ENCODE data around the gene GPSM1. TPM values are rescaled to one million over a fixed set of nuclear protein-coding genes. Genes with fewer than 3 reads are reported as not detected.
A peak's percentile ranks its signal among the peaks of the same experiment; 100 is the strongest.

Gene GPSM1
- total and polyA plus RNA-seq, 7 experiments from 2014 or later, result 0.87 to 11.5 (median 8.4) TPM

- intact Hi-C loops (cut with micrococcal nuclease), result loop anchor here in 1 of 2 donors (2.0 to 5.0 kb wide), 2 partner anchors 315 to 679 kb away; no protein-coding TSS in a partner anchor
- Mint-ChIP-seq H3K9me3 (peaks cover 0 to 2% (median 0%) of the 10 kb centered on the region in 11 donors), H3K4me3 (no peak overlapping the region), H3K27me3 (peaks cover 0 to 12% (median 0%) of the 10 kb centered on the region in 5 donors), H3K4me1 (peaks cover 0 to 7% (median 0%) of the 10 kb centered on the region in 7 donors), H3K27ac (no peak overlapping the region), H3K36me3 (no peaks in the 10 kb centered on the region)
- ChIA-PET POLR2A (no interaction called here), CTCF (interaction anchor here (0.6 to 1.1 kb wide), 3 partner anchors 24 to 346 kb away, joined by 3 read pairs; no protein-coding TSS in a partner anchor)
- Histone ChIP-seq H3K4me1 (ENCODE audit: control insufficient read depth in 2 of 2, insufficient read depth in 2 of 2, low read length in 2 of 2) (no peaks in the 10 kb centered on the region), H3K27me3 (ENCODE audit: control insufficient read depth in 2 of 2, insufficient read depth in 2 of 2, low read length in 2 of 2) (no peaks in the 10 kb centered on the region), H3K9me3 (ENCODE audit: control insufficient read depth in 2 of 3, low read length in 3 of 3) (no peaks in the 10 kb centered on the region), H3K4me3 (ENCODE audit: low read length) (no peak overlapping the region), H3K27ac (ENCODE audit: low read depth, low read length) (no peak overlapping the region), H3K36me3 (ENCODE audit: control insufficient read depth in 2 of 3, insufficient read depth in 3 of 3, low read length in 3 of 3) (no peaks in the 10 kb centered on the region)
- ATAC-seq, result no peak
- DNase-seq, result no peak
Observed at GRCh38 chr9:136281421-136282271, 45.7 kb upstream of the GPSM1 start.

- POLR2A ChIA-PET, result no interaction called here
- H3K9me3 ChIP-seq (ENCODE audit: control insufficient read depth in 2 of 3, low read length in 3 of 3), result no peaks in the 10 kb centered on the region
- no peak for DNase-seq
- Mint-ChIP-seq H3K4me3 (no peak overlapping the region), H3K36me3 (no peaks in the 10 kb centered on the region), H3K4me1 (peaks cover 0 to 7% (median 0%) of the 10 kb centered on the region in 7 donors), H3K27me3 (peaks cover 0 to 12% (median 0%) of the 10 kb centered on the region in 5 donors), H3K9me3 (peaks cover 0 to 3% (median 0%) of the 10 kb centered on the region in 11 donors), H3K27ac (no peak overlapping the region)
- intact Hi-C loops (cut with micrococcal nuclease), result loop anchor here in 1 of 2 donors (2.0 to 5.0 kb wide), 2 partner anchors 316 to 680 kb away; no protein-coding TSS in a partner anchor
- no peaks in the 10 kb centered on the region for H3K27me3 ChIP-seq (ENCODE audit: control insufficient read depth in 2 of 2, insufficient read depth in 2 of 2, low read length in 2 of 2)
- no peak overlapping the region for H3K27ac ChIP-seq (ENCODE audit: low read depth, low read length)
- ATAC-seq, result no peak
- no peaks in the 10 kb centered on the region for H3K36me3 ChIP-seq (ENCODE audit: control insufficient read depth in 2 of 3, insufficient read depth in 3 of 3, low read length in 3 of 3)
- H3K4me1 ChIP-seq (ENCODE audit: control insufficient read depth in 2 of 2, insufficient read depth in 2 of 2, low read length in 2 of 2), result no peaks in the 10 kb centered on the region
- H3K4me3 ChIP-seq (ENCODE audit: low read length), result no peak overlapping the region
- CTCF ChIA-PET, result interaction anchor here (0.6 to 1.1 kb wide), 4 partner anchors 18 to 113 kb away, joined by 3 to 4 read pairs (median 3); no protein-coding TSS in a partner anchor
Observed at GRCh38 chr9:136282272-136282861, 45.0 kb upstream of the GPSM1 start.

GRCh38 chr9:136283291-136284235 is 43.8 kb upstream of the GPSM1 start:
- CTCF ChIA-PET, result interaction anchor here (0.6 to 0.7 kb wide), 2 partner anchors 101 to 424 kb away, joined by 3 read pairs; no protein-coding TSS in a partner anchor

DNA sequence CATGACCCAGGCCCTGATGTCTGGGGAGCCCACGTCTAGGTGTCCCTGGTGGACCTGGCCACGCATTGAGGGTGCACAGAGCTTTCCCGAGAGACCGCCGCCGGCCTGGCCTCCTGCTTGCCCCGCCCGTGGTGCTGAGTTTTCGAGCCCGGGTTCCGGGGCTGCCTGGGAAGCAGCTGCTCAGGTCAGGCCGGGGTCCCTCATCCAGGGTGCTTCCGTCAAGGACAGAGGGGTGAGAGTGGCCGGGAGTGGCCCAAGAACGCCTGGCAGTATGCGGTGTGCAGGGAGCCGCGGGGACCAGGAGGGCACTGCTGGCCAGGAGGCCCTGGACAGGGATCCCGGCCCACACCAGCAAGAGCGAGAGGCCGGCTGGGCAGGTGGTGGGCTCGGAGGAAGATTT is 43.0 kb upstream of the GPSM1 start:
- DNase-seq (no peak), ATAC-seq (no peak)
- H3K4me1 Mint-ChIP-seq, result peaks cover 0 to 7% (median 0%) of the 10 kb centered on the region in 7 donors
- Histone ChIP-seq H3K4me3 (ENCODE audit: low read length) (no peak overlapping the region), H3K36me3 (ENCODE audit: control insufficient read depth in 2 of 3, insufficient read depth in 3 of 3, low read length in 3 of 3) (no peaks in the 10 kb centered on the region), H3K9me3 (ENCODE audit: control insufficient read depth in 2 of 3, low read length in 3 of 3) (no peaks in the 10 kb centered on the region), H3K4me1 (ENCODE audit: control insufficient read depth in 2 of 2, insufficient read depth in 2 of 2, low read length in 2 of 2) (no peaks in the 10 kb centered on the region), H3K27me3 (ENCODE audit: control insufficient read depth in 2 of 2, insufficient read depth in 2 of 2, low read length in 2 of 2) (no peaks in the 10 kb centered on the region), H3K27ac (ENCODE audit: low read depth, low read length) (no peak overlapping the region)
- peaks cover 0 to 3% (median 0%) of the 10 kb centered on the region in 11 donors for H3K9me3 Mint-ChIP-seq
- H3K4me3 Mint-ChIP-seq, result no peak overlapping the region
- peaks cover 0 to 12% (median 0%) of the 10 kb centered on the region in 5 donors for H3K27me3 Mint-ChIP-seq
- no peaks in the 10 kb centered on the region for H3K36me3 Mint-ChIP-seq
- no peak overlapping the region for H3K27ac Mint-ChIP-seq
- intact Hi-C loops (cut with micrococcal nuclease), result loop anchor here in 1 of 2 donors (5.0 kb wide), 1 partner anchor 682 kb away; no protein-coding TSS in a partner anchor
- POLR2A ChIA-PET, result no interaction called here
- CTCF ChIA-PET, result no interaction called here

More at GRCh38 chr9:136283291-136284235, 43.8 kb upstream of the GPSM1 start:
- no peaks in the 10 kb centered on the region for H3K36me3 Mint-ChIP-seq
- ATAC-seq (peak; percentile 91), DNase-seq (peak; percentile 22 to 77 (median 59))
- peaks cover 0 to 7% (median 0%) of the 10 kb centered on the region in 7 donors for H3K4me1 Mint-ChIP-seq
- no peaks in the 10 kb centered on the region for H3K4me1 ChIP-seq (ENCODE audit: control insufficient read depth in 2 of 2, insufficient read depth in 2 of 2, low read length in 2 of 2)
- intact Hi-C loops (cut with micrococcal nuclease), result loop anchor here (1.0 to 5.0 kb wide), 5 partner anchors 57 to 681 kb away; no protein-coding TSS in a partner anchor
- no peaks in the 10 kb centered on the region for H3K27me3 ChIP-seq (ENCODE audit: control insufficient read depth in 2 of 2, insufficient read depth in 2 of 2, low read length in 2 of 2)
- no peak overlapping the region for H3K27ac Mint-ChIP-seq
- POLR2A ChIA-PET, result no interaction called here
- H3K27me3 Mint-ChIP-seq, result peaks cover 0 to 12% (median 0%) of the 10 kb centered on the region in 5 donors
- peak overlapping the region in 4 of 10 donors; percentile 14 to 40 (median 22) for H3K4me3 Mint-ChIP-seq
- H3K4me3 ChIP-seq (ENCODE audit: low read length), result no peak overlapping the region
- no peaks in the 10 kb centered on the region for H3K9me3 ChIP-seq (ENCODE audit: control insufficient read depth in 2 of 3, low read length in 3 of 3)
- H3K27ac ChIP-seq (ENCODE audit: low read depth, low read length), result no peak overlapping the region
- peaks cover 0 to 3% (median 0%) of the 10 kb centered on the region in 11 donors for H3K9me3 Mint-ChIP-seq
- no peaks in the 10 kb centered on the region for H3K36me3 ChIP-seq (ENCODE audit: control insufficient read depth in 2 of 3, insufficient read depth in 3 of 3, low read length in 3 of 3)

GRCh38 chr9:136284951-136285350 is 42.4 kb upstream of the GPSM1 start:
- intact Hi-C loops (cut with micrococcal nuclease), result loop anchor here in 1 of 2 donors (5.0 kb wide), 1 partner anchor 683 kb away; no protein-coding TSS in a partner anchor
- DNase-seq, result no peak

More at GRCh38 chr9:136284951-136285350, 42.4 kb upstream of the GPSM1 start:
- Histone ChIP-seq H3K9me3 (ENCODE audit: control insufficient read depth in 2 of 3, low read length in 3 of 3) (no peaks in the 10 kb centered on the region), H3K36me3 (ENCODE audit: control insufficient read depth in 2 of 3, insufficient read depth in 3 of 3, low read length in 3 of 3) (no peaks in the 10 kb centered on the region), H3K4me3 (ENCODE audit: low read length) (no peak overlapping the region), H3K27me3 (ENCODE audit: control insufficient read depth in 2 of 2, insufficient read depth in 2 of 2, low read length in 2 of 2) (no peaks in the 10 kb centered on the region), H3K27ac (ENCODE audit: low read depth, low read length) (no peak overlapping the region), H3K4me1 (ENCODE audit: control insufficient read depth in 2 of 2, insufficient read depth in 2 of 2, low read length in 2 of 2) (no peaks in the 10 kb centered on the region)
- no peak overlapping the region for H3K27ac Mint-ChIP-seq
- no peak overlapping the region for H3K4me3 Mint-ChIP-seq
- no peak for ATAC-seq
- ChIA-PET POLR2A (no interaction called here), CTCF (no interaction called here)
- H3K27me3 Mint-ChIP-seq, result peaks cover 0 to 12% (median 0%) of the 10 kb centered on the region in 5 donors
- no peaks in the 10 kb centered on the region for H3K36me3 Mint-ChIP-seq
- peaks cover 0 to 7% (median 0%) of the 10 kb centered on the region in 7 donors for H3K4me1 Mint-ChIP-seq
- H3K9me3 Mint-ChIP-seq, result peaks cover 0 to 3% (median 0%) of the 10 kb centered on the region in 11 donors
